CD4-positive, alpha-beta T cell (primary cell): ENCODE results near the gene PIR. TPM values are rescaled to one million over a fixed set of nuclear protein-coding genes. Genes with fewer than 3 reads are reported as not detected.

Experiments used
- ATAC-seq: fragments of 200-7000 bp; cut with Tn5 transposase; one replicate; pipeline ENCODE4 v1.10.0; 2022; ENCODE audit warnings: mild to moderate bottlenecking; ENCODE audit not compliant: poor library complexity
- CTCF ChIA-PET: fragments of 350-600 bp; sonication (Branson Sonifier 250); formaldehyde crosslinking; loops from one replicate; lab custom pipeline; 2021; ENCODE audit warnings: antibody characterized with exemption, inconsistent platforms; lab: Charles Lee
- POLR2A ChIA-PET: fragments of 350-600 bp; sonication (Branson Sonifier 250); formaldehyde crosslinking; loops from one replicate; lab custom pipeline; 2021; ENCODE audit warnings: antibody characterized with exemption, inconsistent platforms; lab: Charles Lee
- DNase-seq, 14 experiments: peaks; one replicate each; pipeline ENCODE4 v3.0.0-alpha.2; 2013 to 2020; ENCODE audit warnings: mixed read lengths in 2 of 14
- H3K27ac ChIP-seq, 2 donors: one replicate each; pipeline versions ENCODE4 v1.5.1 to v1.7.0; 2013; ENCODE audit warnings: low read length in 2 of 2, low read depth in 1 of 2, mild to moderate bottlenecking in 1 of 2
- H3K27me3 ChIP-seq, 2 experiments: 1 replicate in 1 of 2; 2 replicates in 1 of 2; pipeline versions ENCODE4 v1.6.1 to v1.7.0; 2013; ENCODE audit warnings: low read length in 2 of 2, control low read depth in 1 of 2, mild to moderate bottlenecking in 1 of 2, moderate library complexity in 1 of 2; ENCODE audit not compliant: insufficient read depth in 2 of 2, control insufficient read depth in 1 of 2
- H3K36me3 ChIP-seq: one replicate; pipeline ENCODE4 v1.6.1; 2013; ENCODE audit warnings: low read length, control low read depth; ENCODE audit not compliant: insufficient read depth
- H3K4me1 ChIP-seq: one replicate; pipeline ENCODE4 v1.6.1; 2013; ENCODE audit warnings: low read length, control low read depth; ENCODE audit not compliant: insufficient read depth
- H3K4me3 ChIP-seq: one replicate; pipeline ENCODE4 v1.5.1; 2013; ENCODE audit warnings: mild to moderate bottlenecking, low read length, moderate library complexity
- H3K9me3 ChIP-seq, 2 experiments: 1 replicate in 1 of 2; 2 replicates in 1 of 2; pipeline versions ENCODE4 v1.6.1 to v1.7.0; 2013; ENCODE audit warnings: low read length in 2 of 2, mild to moderate bottlenecking in 2 of 2, control low read depth in 1 of 2, moderate library complexity in 1 of 2; ENCODE audit not compliant: control insufficient read depth in 1 of 2, insufficient read depth in 1 of 2
- H3K27ac Mint-ChIP-seq: one replicate; pipeline ENCODE4 v1.8.0; 2020; ENCODE audit warnings: mixed read lengths
- H3K27me3 Mint-ChIP-seq: one replicate; pipeline ENCODE4 v1.8.0; 2021; ENCODE audit warnings: mixed read lengths
- H3K36me3 Mint-ChIP-seq: one replicate; pipeline ENCODE4 v1.8.0; 2021; ENCODE audit warnings: low read depth, mixed read lengths
- H3K4me1 Mint-ChIP-seq: one replicate; pipeline ENCODE4 v1.8.0; 2021; ENCODE audit warnings: low read depth, mixed read lengths
- H3K4me3 Mint-ChIP-seq: one replicate; pipeline ENCODE4 v1.8.0; 2020; ENCODE audit warnings: mild to moderate bottlenecking, mixed read lengths
- H3K9me3 Mint-ChIP-seq: one replicate; pipeline ENCODE4 v1.8.0; 2020; ENCODE audit warnings: mixed read lengths
- CTCF ChIP-seq: fragments of 200-600 bp; IDR thresholded peaks from one replicate; pipeline ENCODE4 v1.8.0; 2022; ENCODE audit warnings: antibody characterized with exemption, mild to moderate bottlenecking
- intact Hi-C, 2 experiments: fragments of 100-400 bp; cut with DNase I in 1 of 2; cut with micrococcal nuclease in 1 of 2; formaldehyde crosslinking; loops; one replicate each; pipeline versions ENCODE4 v1.15.1 to v1.9.0; 2023 to 2025; cut with DNase I, micrococcal nuclease
- total RNA-seq, 174 experiments: library from RNA in 2 of 174; stranded (reverse) in 2 of 174; gene quantifications; one replicate each; pipeline ENCODE4 v1.2.3 and lab custom pipeline; 2021 to 2026

Gene PIR
- total RNA-seq, 2 experiments from 2014 or later = not detected

GRCh38 chrX:15525664-15526416, 32.7 kb upstream of the PIR start:
- peaks cover 0 to 4% of the 10 kb centered on the region in 2 experiments for H3K27me3 ChIP-seq
- no peaks in the 10 kb centered on the region for H3K36me3 ChIP-seq
- H3K27ac ChIP-seq = no peak overlapping the region
- intact Hi-C loops = no loop called here
- no peaks in the 10 kb centered on the region for H3K4me1 ChIP-seq
- Mint-ChIP-seq H3K27me3 (peaks cover 4% of the 10 kb centered on the region), H3K27ac (no peak overlapping the region), H3K9me3 (no peaks in the 10 kb centered on the region), H3K36me3 (no peaks in the 10 kb centered on the region), H3K4me3 (no peak overlapping the region), H3K4me1 (no peaks in the 10 kb centered on the region)
- ATAC-seq (no peak), DNase-seq (no peak)
- ChIA-PET POLR2A (no interaction called here), CTCF (no interaction called here)
- H3K9me3 ChIP-seq = no peaks in the 10 kb centered on the region
- no peak overlapping the region for H3K4me3 ChIP-seq
- no peak for TF ChIP-seq CTCF

GRCh38 chrX:15524417-15524816, 31.3 kb upstream of the PIR start:
- DNase-seq = no peak
- ChIA-PET POLR2A (no interaction called here), CTCF (no interaction called here)
- H3K9me3 Mint-ChIP-seq = no peaks in the 10 kb centered on the region
- H3K9me3 ChIP-seq = no peaks in the 10 kb centered on the region
- peaks cover 4% of the 10 kb centered on the region for H3K27me3 Mint-ChIP-seq
- H3K36me3 ChIP-seq = no peaks in the 10 kb centered on the region
- no peak overlapping the region for H3K27ac ChIP-seq
- H3K4me1 ChIP-seq = no peaks in the 10 kb centered on the region
- H3K4me1 Mint-ChIP-seq = no peaks in the 10 kb centered on the region
- TF ChIP-seq CTCF = no peak
- intact Hi-C loops = no loop called here
- no peak for ATAC-seq
- no peak overlapping the region for H3K4me3 Mint-ChIP-seq
- H3K4me3 ChIP-seq = no peak overlapping the region
- H3K36me3 Mint-ChIP-seq = no peaks in the 10 kb centered on the region
- peaks cover 0 to 4% of the 10 kb centered on the region in 2 experiments for H3K27me3 ChIP-seq
- H3K27ac Mint-ChIP-seq = no peak overlapping the region

- no peak overlapping the region for H3K4me3 Mint-ChIP-seq
- no peak overlapping the region for H3K27ac Mint-ChIP-seq
- POLR2A ChIA-PET = no interaction called here
Observed at GRCh38 chrX:15523088-15523487, 30.0 kb upstream of the PIR start.

More at GRCh38 chrX:15523088-15523487, 30.0 kb upstream of the PIR start:
- H3K27me3 ChIP-seq = peaks cover 0 to 4% of the 10 kb centered on the region in 2 experiments
- peaks cover 4% of the 10 kb centered on the region for H3K27me3 Mint-ChIP-seq
- ATAC-seq (no peak), DNase-seq (no peak)
- H3K36me3 Mint-ChIP-seq = no peaks in the 10 kb centered on the region
- no peak overlapping the region for H3K4me3 ChIP-seq
- H3K27ac ChIP-seq = no peak overlapping the region
- TF ChIP-seq CTCF = no peak
- no peaks in the 10 kb centered on the region for H3K4me1 Mint-ChIP-seq
- H3K4me1 ChIP-seq = no peaks in the 10 kb centered on the region
- CTCF ChIA-PET = interaction anchor here (0.7 kb wide), 1 partner anchor 9 kb away, joined by 3 read pairs; no protein-coding TSS in a partner anchor
- no peaks in the 10 kb centered on the region for H3K9me3 ChIP-seq
- H3K9me3 Mint-ChIP-seq = peaks cover 2% of the 10 kb centered on the region
- H3K36me3 ChIP-seq = no peaks in the 10 kb centered on the region
- intact Hi-C loops = no loop called here
